GM19395 (cell line): Measurements from ENCODE around the gene ANGEL2.
"Not testable (repeated sequence)": the region's sequence is repeated elsewhere in the genome, so short reads cannot be mapped to it uniquely, and the experiment has no call there.

ENCODE experiments used
- ATAC-seq: cut with Tn5 transposase; IDR thresholded peaks from one replicate; pipeline ENCODE4 v1.9.1; 2021; ENCODE audit warnings: mild to moderate bottlenecking, moderate library complexity; ENCODE audit not compliant: unreplicated experiment

The ANGEL2 gene

DNA sequence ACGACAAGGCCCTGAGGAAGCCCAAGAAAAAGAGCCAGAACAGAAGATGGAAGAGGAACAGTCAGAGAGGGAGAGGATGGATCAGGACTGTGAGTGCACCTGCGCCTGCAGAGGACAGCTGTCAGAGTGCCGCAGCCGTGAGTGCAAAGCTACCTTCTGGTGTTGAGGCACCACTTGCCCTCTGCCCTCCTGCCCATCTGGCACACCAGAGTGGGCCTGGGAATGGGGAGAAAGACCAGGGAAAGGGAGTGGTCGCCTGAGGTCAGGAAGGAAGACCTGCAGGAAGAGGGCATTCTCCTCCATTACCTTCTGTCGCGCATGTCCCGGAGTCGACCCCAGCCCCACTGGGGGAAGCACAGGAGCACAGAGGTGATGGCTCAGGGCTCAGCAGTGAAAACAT lies 39.1 kb downstream of the ANGEL2 start:
- ATAC-seq, result no peak

DNA sequence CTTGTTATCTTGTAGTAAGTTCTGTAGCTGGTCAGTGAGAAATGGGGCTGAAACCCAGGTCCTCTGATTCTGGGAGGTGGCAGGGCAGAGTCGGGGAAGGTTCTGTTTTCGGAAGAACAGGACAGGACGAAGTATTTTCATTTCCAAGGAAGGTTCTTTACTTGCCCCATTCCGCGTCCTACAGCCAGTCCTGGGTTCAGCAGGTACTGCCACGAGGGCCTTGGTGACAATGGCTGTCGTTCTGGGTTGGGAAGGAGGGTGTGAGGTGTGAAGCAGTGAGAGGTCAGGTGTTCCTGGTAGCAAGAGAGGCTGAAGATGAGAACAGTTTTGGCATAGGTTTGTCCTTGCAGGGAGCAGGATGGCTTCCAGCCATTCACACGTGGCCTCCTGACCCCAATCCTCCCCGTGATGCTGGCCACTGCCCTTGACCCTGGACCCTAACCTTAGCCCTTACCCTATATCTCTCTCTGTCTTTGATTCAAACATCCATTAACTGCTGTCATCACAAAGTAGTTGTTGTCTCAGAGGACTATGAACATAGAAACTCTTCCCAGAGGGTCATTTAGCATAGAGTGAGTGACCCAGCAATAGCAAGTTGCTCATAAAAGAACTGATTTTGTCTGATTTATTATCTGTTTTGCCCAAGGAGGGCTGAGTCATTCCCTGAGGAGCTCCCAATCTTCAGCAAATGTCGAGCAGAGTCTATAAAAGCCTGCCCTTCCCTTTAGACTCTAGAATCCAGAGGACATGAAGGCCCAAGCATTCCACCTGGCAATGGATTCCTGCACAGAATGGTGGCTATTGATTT lies 40.4 kb downstream of the ANGEL2 start:
- ATAC-seq, result no peak

DNA sequence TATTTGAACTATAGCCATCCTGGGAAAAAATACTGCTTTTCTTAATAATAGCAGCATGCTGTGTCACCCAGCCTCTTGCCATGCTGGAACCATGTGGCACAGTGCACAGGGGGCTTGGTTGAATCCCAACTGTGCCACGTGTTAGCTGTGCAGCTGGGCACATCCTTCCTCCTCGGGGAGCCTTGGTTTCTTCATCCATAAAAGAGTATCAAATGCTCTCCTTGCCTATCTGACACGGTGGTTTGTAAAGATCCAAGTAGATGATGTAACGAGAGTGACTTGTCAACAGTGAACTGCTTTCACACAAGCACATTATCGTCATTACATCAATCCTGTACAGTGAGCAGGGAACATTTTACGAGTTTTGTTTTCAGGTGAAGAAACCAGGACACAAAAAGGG lies 41.0 kb downstream of the ANGEL2 start:
- no peak for ATAC-seq

DNA sequence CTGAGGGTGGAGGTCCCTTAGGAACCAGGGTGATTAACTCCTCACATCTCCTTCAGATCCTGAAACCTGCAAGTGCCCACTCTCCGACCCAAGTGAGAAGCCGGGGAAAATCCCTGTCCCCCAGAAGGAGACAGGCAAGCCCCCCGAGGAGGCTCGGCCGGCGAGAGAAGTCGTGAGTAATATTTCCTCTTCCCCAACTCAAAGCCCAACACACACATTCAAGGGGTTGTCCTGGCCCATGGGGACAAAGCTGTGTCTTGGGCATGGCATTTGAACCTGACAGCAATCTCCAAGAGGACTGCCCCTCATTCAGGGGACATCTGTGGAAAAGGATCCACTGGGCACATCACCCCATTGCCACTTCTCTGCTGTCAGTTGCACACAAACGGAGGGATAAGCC lies 41.8 kb downstream of the ANGEL2 start:
- ATAC-seq, result no peak

- no peak for ATAC-seq
These were observed 42.2 kb downstream of the ANGEL2 start for GRCh38 chr1:212973426-212973825.

DNA sequence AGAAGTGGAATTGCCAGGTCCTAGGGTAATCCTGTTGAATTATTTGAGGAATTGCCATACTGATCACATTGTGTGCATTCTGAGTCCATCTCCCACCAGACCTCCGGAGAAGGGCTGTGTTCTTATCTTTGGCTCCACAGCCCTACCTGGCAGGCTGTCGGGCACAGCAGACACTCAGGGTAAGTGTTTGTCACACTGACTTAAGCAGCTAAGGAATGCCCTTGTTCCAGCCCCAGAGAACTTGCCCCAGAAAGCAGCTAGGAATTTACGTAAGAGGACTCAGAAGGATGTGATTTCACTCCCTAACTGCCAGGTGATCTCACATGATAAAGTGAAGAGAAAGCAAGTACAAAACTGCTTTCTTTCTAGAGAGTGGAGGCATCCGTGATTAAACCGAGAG lies 44.4 kb downstream of the ANGEL2 start:
- ATAC-seq, result no peak

GRCh38 chr1:212970085-212970484 lies 45.6 kb downstream of the ANGEL2 start:
- no peak for ATAC-seq

- ATAC-seq, result peak; percentile 86
These were observed 47.3 kb downstream of the ANGEL2 start for GRCh38 chr1:212968368-212968863.

GRCh38 chr1:212967801-212968200 lies 47.9 kb downstream of the ANGEL2 start:
- ATAC-seq, result no peak

GRCh38 chr1:212966616-212967015 lies 49.1 kb downstream of the ANGEL2 start:
- no peak for ATAC-seq

- not testable (repeated sequence) for ATAC-seq
These were observed 50.7 kb downstream of the ANGEL2 start for GRCh38 chr1:212964993-212965392.

DNA sequence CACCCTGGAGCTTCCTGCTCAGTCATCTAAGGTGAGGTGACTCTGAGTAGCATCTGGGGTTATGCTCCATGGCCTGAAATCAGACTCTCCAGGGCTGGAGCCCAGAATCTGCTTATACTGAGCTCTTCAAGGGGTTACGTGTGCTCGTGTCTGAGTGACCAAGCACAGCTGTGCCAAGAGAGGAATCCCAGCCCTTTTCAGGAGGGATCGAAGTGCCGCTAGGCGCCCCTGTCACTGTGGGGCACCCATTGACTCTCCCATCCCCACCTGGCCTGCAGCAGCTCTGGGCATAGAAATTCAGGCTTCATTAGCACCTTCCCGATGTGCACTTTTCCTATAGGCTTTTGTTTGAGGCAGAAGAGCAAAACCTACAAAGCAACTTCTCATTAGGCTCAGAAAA lies 51.6 kb downstream of the ANGEL2 start:
- ATAC-seq, result no peak

DNA sequence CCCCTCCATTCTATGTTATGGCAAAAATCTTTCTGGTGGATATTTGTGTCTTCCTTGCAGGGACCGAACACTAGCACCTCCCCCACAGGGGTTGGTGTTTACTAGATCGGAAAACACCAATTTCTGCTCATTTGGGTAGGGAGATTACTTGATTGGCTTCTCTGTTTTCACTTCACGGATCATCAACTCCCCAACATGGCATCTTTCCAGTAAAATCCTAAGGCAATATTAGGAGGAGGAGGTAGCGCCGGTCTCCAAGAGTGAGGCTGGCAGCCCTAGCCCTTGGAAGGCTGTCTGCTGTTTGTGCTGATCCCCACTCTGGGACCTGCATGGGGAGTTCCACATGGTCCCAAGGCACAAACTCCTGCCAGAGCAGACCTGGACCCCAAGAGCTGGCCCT lies 53.2 kb downstream of the ANGEL2 start:
- ATAC-seq, result no peak

DNA sequence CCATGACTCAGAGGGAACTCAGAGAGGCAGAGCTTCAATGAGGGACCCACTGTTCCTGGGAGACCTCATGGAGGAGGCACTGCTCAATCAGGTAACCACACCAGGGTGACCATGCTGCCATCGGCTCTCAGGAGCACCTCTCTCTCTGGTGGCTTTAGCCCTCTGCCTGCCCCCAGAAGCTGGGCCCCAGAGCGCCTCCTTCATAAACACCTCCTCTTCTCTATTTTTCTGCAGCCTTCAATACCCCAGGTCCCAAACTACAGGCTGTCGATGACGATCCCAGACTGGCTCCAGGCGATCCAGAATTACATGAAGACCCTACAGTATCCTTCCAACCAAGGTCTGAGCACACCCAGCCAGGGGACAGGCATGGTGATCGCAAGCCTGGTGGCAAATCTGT lies 54.7 kb downstream of the ANGEL2 start:
- no peak for ATAC-seq

GRCh38 chr1:212959266-212960220 lies 56.1 kb downstream of the ANGEL2 start:
- ATAC-seq, result peak; percentile 83

GRCh38 chr1:212958175-212958574 lies 57.5 kb downstream of the ANGEL2 start:
- ATAC-seq, result no peak

DNA sequence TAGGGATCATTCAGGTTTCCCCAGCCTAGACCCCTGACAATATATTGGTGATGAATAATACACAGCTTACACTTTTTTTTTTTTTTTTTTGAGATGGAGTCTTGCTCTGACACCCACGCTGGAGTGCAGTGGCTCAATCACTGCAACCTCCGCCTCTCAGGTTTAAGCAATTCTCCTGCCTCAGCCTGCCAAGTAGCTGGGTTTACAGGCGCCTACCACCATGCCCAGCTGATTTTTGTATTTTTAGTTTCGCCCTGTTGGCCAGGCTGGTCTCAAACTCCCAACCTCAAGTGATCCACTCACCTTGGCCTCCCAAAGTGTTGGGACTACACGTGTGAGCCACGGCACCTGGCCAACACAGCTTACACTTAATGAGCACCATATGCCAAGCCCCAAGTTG lies 58.1 kb downstream of the ANGEL2 start:
- ATAC-seq, result no peak

GRCh38 chr1:212955961-212956620 lies 59.6 kb downstream of the ANGEL2 start:
- ATAC-seq, result peak; percentile 25

- ATAC-seq, result no peak
These were observed 60.6 kb downstream of the ANGEL2 start for GRCh38 chr1:212955098-212955497.

DNA sequence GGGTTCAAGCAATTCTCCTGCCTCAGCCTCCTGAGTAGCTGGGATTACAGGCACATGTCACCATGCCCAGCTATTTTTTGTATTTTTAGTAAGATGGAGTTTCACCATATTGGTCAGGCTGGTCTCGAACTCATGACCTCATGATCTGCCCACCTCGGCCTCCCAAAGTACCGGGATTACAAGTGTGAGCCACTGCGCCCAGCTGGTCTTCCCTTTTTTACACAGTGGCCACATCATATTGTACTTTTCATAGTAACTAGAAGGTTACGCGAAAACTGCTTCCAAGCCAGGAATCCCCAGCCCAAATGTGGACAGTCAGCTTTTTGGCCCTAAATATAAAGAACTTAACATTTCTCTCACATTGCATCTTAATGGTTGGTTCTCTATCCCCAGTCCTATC lies 61.2 kb downstream of the ANGEL2 start:
- ATAC-seq, result no peak

DNA sequence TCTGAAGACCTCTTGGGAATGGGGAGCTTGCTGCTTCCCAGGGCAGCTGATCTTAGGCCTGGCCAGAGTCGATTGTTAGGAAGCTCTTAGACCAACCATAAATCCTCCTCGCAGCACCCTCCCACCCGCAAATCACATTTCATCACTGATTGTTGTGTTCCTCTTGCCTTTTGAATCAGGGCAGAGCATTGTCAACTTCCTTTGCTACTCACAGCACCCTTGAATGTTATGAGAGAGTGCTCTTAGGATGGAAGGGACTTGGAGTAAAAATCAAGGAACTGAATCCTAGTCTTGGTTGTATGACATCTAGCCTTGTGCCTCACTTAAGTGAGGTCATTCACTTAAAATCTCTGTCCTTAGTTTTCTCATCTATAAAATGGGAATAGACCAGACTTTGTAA lies 62.3 kb downstream of the ANGEL2 start:
- no peak for ATAC-seq
